Heart right ventricle (tissue), 16 donors: ENCODE data around the gene GCH1. TPM values are rescaled to one million over a fixed set of nuclear protein-coding genes. Genes with fewer than 3 reads are reported as not detected.

ENCODE experiments used
- ATAC-seq, 8 donors: fragments of 200-7000 bp; cut with Tn5 transposase; one replicate each; pipeline ENCODE4 v1.9.1; 2020; ENCODE audit warnings: mild to moderate bottlenecking in 8 of 8, moderate library complexity in 8 of 8, moderate number of reproducible peaks in 1 of 8
- DNase-seq, 2 donors: peaks; one replicate each; pipeline ENCODE4 v3.0.0-alpha.2; 2020
- H3K27ac ChIP-seq, 10 donors: fragments of 200-600 bp; sonication (generic) in 2 of 10; one replicate each; pipeline versions ENCODE4 v1.5.0 to v1.8.0; 2020 to 2022; ENCODE audit warnings: mild to moderate bottlenecking in 3 of 10
- H3K27me3 ChIP-seq, 7 donors: fragments of 200-600 bp; one replicate each; pipeline ENCODE4 v1.8.0; 2021 to 2022; ENCODE audit warnings: mild to moderate bottlenecking in 2 of 7
- H3K36me3 ChIP-seq, 9 donors: fragments of 200-600 bp; sonication (generic) in 1 of 9; one replicate each; pipeline versions ENCODE4 v1.5.0 to v1.8.0; 2020 to 2022; ENCODE audit warnings: mild to moderate bottlenecking in 2 of 9
- H3K4me1 ChIP-seq, 9 donors: fragments of 200-600 bp; sonication (generic) in 1 of 9; one replicate each; pipeline versions ENCODE4 v1.5.0 to v1.8.0; 2020 to 2022; ENCODE audit warnings: mild to moderate bottlenecking in 4 of 9
- H3K4me3 ChIP-seq, 10 donors: fragments of 200-600 bp; sonication (generic) in 2 of 10; one replicate each; pipeline versions ENCODE4 v1.5.0 to v1.8.0; 2020 to 2022; ENCODE audit warnings: mild to moderate bottlenecking in 7 of 10, moderate library complexity in 2 of 10
- H3K9me3 ChIP-seq, 11 donors: fragments of 200-600 bp in 10 of 11; sonication (generic) in 2 of 11; one replicate each; pipeline versions ENCODE4 v1.5.0 to v1.8.0; 2013 to 2022; ENCODE audit warnings: mild to moderate bottlenecking in 2 of 11, control low read depth in 1 of 11, moderate library complexity in 1 of 11
- CTCF ChIP-seq, 9 donors: fragments of 200-600 bp; sonication (generic) in 2 of 9; IDR thresholded peaks; one replicate each; pipeline versions ENCODE4 v1.5.0 to v1.8.0; 2021 to 2022; ENCODE audit warnings: antibody characterized with exemption in 9 of 9, mild to moderate bottlenecking in 5 of 9, moderate library complexity in 1 of 9
- WGBS, 2 donors: extraction: QIAGEN DNeasy Blood & Tissue Kit; methylation state at CpG; one replicate each; pipeline ENCODE4 v1.1.7; 2013; ENCODE audit warnings: inconsistent platforms in 1 of 2; 5-methylcytosine and 5-hydroxymethylcytosine counted together
- intact Hi-C, 10 donors: fragments of 100-400 bp; cut with DNase I; formaldehyde crosslinking; loops; one replicate each; pipeline versions ENCODE4 v1.11.1 to v1.14.2; 2022
- polyA plus RNA-seq, 2 donors: library from polyadenylated mRNA; stranded (reverse); fragments of 200-250 nt; gene quantifications; one replicate each; pipeline ENCODE4 v1.2.3, GENCODE V29; 2013
- total RNA-seq, 10 donors: library from RNA; stranded (reverse); fragmentation: NEBNext Ultra II Directional in 3 of 10; extraction: Animal tissue kit (Norgen Biotek cat#: 25700) in 3 of 10; gene quantifications; one replicate each; pipeline versions ENCODE4 v1.2.1 to v1.2.4, GENCODE V29; 2021 to 2023
- donor health status: Arrhythmogenic right ventricular cardiomyopathy.
- donor health status: ischemic (EF 13 %, LVEDD 7.1; RV severe dilation, severe dysfunction).
- donor health status: healthy with polysubstance abuse.
- donor health status: DM: no; HTN: yes; CAD: no.
- donor health status: DM: no; HTN: no; CAD: no.
- donor health status: ischemic (EF 25% LVEDD 6.9; RV normal size, moderate dysfunction).
- donor health status: ischemic (EF 25% LVEDD 5.7; RV mildly dilated, moderate dysfunction).
- donor health status: healthy.
- donor health status: DM: yes; HTN: yes; CAD: no.
- donor health status: Ischemic cardiomyopathy.
- donor health status: ischemic (EF 35%, LVEDD 5.7; RV mildly dilated, moderate dysfunction).
- donor health status: nonischemic (EF 11% LVEDD 7.7; RV severe dilation, severe dysfunction).
- donor health status: DM: yes; HTN: yes; CAD: no.
- donor health status: PGD.
- donor health status: ischemic (EF 29% LVEDD 5.4; RV normal size, mild dysfunction).
- donor health status: nonischemic (EF 23%, LVEDD 6.1; RV moderate dilation, normal function).

GCH1 gene
- total and polyA plus RNA-seq, 12 donors = 1.0 to 11.0 (median 2.7) TPM

GRCh38 chr14:54908190-54908589 lies 5.6 kb upstream of the GCH1 start:
- WGBS, 2 donors = 83 to 89% methylated on average over 4 of the region's 4 CpGs
- ATAC-seq (no peak), DNase-seq (no peak)
- Histone ChIP-seq H3K9me3 (no peaks in the 10 kb centered on the region), H3K27me3 (no peaks in the 10 kb centered on the region), H3K4me3 (no peak overlapping the region), H3K27ac (no peak overlapping the region), H3K36me3 (no peaks in the 10 kb centered on the region), H3K4me1 (peaks cover 0 to 12% (median 0%) of the 10 kb centered on the region in 9 donors)
- intact Hi-C loops = loop anchor here in 1 of 10 donors (10.0 kb wide), 1 partner anchor 257 kb away; no protein-coding TSS in a partner anchor
- no peak for TF ChIP-seq CTCF (IDR thresholded peaks at IDR 0.05)

GRCh38 chr14:54906075-54906474 lies 3.4 kb upstream of the GCH1 start:
- Histone ChIP-seq H3K4me1 (peaks cover 0 to 18% (median 10%) of the 10 kb centered on the region in 9 donors), H3K27me3 (no peaks in the 10 kb centered on the region), H3K9me3 (no peaks in the 10 kb centered on the region), H3K27ac (no peak overlapping the region), H3K4me3 (no peak overlapping the region), H3K36me3 (no peaks in the 10 kb centered on the region)
- no peak for DNase-seq
- ATAC-seq = no peak
- intact Hi-C loops = loop anchor here in 1 of 10 donors (10.0 kb wide), 1 partner anchor 259 kb away; no protein-coding TSS in a partner anchor
- no peak for TF ChIP-seq CTCF (IDR thresholded peaks at IDR 0.05)

GRCh38 chr14:54902143-54902520 lies 494 bp downstream of the GCH1 start:
- no peaks in the 10 kb centered on the region for H3K27me3 ChIP-seq
- H3K9me3 ChIP-seq = no peaks in the 10 kb centered on the region
- H3K4me1 ChIP-seq = peaks cover 0 to 26% (median 10%) of the 10 kb centered on the region in 9 donors
- no peak for TF ChIP-seq CTCF (IDR thresholded peaks at IDR 0.05)
- intact Hi-C loops = loop anchor here in 1 of 10 donors (10.0 kb wide), 1 partner anchor 263 kb away; no protein-coding TSS in a partner anchor
- peak overlapping the region; percentile 74 to 96 (median 88) for H3K4me3 ChIP-seq
- WGBS, 2 donors = 1% methylated on average over 37 of the region's 37 CpGs
- DNase-seq (peak; percentile 73 to 74), ATAC-seq (peak; percentile 72 to 89 (median 77))
- H3K27ac ChIP-seq = peak overlapping the region; percentile 40 to 93 (median 85)
- no peaks in the 10 kb centered on the region for H3K36me3 ChIP-seq

DNA sequence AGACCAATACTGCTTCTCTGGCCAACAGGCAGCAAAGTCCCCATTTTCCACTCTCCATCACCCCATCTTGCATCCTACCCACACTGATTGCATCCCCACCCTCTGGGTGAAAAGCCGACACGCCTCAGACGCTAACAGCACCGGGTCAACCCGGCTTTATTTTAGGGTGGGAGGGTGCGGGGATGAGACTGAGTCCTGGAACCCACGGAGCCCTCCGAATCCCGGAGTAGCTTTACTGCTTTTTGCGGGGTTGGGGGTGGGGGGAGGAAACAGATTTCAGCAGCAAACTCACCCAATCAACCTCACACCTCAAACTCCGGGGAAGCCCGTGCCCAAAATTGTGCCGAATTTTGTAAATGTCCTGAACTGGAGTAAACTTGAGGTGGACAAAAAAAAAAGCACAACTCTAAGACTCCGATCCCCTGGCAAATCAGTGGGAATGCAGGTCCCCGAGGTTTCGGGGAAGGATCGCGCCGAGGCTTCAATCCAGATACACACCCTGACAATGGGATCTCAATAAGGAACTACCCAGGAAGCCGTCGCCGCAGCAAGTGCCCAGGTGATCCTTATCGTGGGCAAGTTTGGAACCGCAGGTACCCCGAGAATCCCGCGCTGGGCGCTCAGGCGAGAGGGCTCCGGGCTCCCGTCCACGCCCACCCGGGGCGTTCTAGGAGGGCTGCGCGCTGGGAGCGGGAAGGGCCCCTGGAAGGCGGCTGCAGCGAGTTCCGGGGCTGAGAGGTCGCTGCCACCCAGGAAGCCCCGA lies 1.1 kb downstream of the GCH1 start:
- no peaks in the 10 kb centered on the region for H3K9me3 ChIP-seq
- DNase-seq (peak in 1 of 2 donors; percentile 10), ATAC-seq (peak in 3 of 8 donors; percentile 3 to 20 (median 10))
- H3K27me3 ChIP-seq = no peaks in the 10 kb centered on the region
- 2 to 4% methylated on average over 42 of the region's 42 CpGs for WGBS, 2 donors
- peak overlapping the region; percentile 38 to 93 (median 85) for H3K27ac ChIP-seq
- TF ChIP-seq CTCF (IDR thresholded peaks at IDR 0.05) = no peak
- intact Hi-C loops = loop anchor here in 1 of 10 donors (10.0 kb wide), 1 partner anchor 263 kb away; no protein-coding TSS in a partner anchor
- peak overlapping the region; percentile 74 to 96 (median 88) for H3K4me3 ChIP-seq
- peaks cover 0 to 26% (median 10%) of the 10 kb centered on the region in 9 donors for H3K4me1 ChIP-seq
- no peaks in the 10 kb centered on the region for H3K36me3 ChIP-seq
